Measurements from ENCODE around the gene LINS1. TPM values are rescaled to one million over a fixed set of nuclear protein-coding genes. Genes with fewer than 3 reads are reported as not detected.

Gene LINS1
- total and polyA plus RNA-seq, 2 of the 8 experiments (the other 6 are each of a cell fraction or from before 2014, with no cell fraction given): 4.2 to 8.1 TPM

GRCh38 chr15:100591835-100592234 lies 10.1 kb downstream of the LINS1 start (continued):
- TF ChIP-seq CHD7 (IDR thresholded peaks at IDR 0.05; ENCODE audit: insufficient replicate concordance, low read length): no peak
- no peak for TF ChIP-seq POLR2AphosphoS5 (IDR thresholded peaks at IDR 0.05; ENCODE audit: low read depth, low read length)

All from H1 (cell line).